WTC11 (cell line): Measurements from ENCODE around the gene FARSA. TPM values are rescaled to one million over a fixed set of nuclear protein-coding genes. Genes with fewer than 3 reads are reported as not detected.

ENCODE experiments used
- ATAC-seq: fragments of 200-7000 bp; cut with Tn5 transposase; 2 replicates; pipeline ENCODE4 v1.10.0; 2021; ENCODE audit warnings: mild to moderate bottlenecking, moderate library complexity
- CTCF ChIA-PET: fragments of 300-600 bp; sonication (Branson Sonifier 250); formaldehyde crosslinking; loops from one replicate; lab custom pipeline; 2021; ENCODE audit warnings: antibody characterized with exemption; lab: Charles Lee
- POLR2A ChIA-PET: fragments of 350-600 bp; sonication (Branson Sonifier 250); formaldehyde crosslinking; loops from one replicate; lab custom pipeline; 2021; ENCODE audit warnings: antibody characterized with exemption; lab: Charles Lee
- DNase-seq: peaks from one replicate; pipeline ENCODE4 v3.0.0; 2021; ENCODE audit warnings: low spot score
- H3K27ac Mint-ChIP-seq: 2 replicates; pipeline ENCODE4 v1.8.0; 2021; ENCODE audit warnings: mixed read lengths
- H3K27me3 Mint-ChIP-seq: 2 replicates; pipeline ENCODE4 v1.8.0; 2021; ENCODE audit warnings: low read depth, mild to moderate bottlenecking, moderate library complexity, mixed read lengths
- H3K36me3 Mint-ChIP-seq: 2 replicates; pipeline ENCODE4 v1.8.0; 2021; ENCODE audit warnings: mixed read lengths
- H3K4me1 Mint-ChIP-seq: 2 replicates; pipeline ENCODE4 v1.8.0; 2022; ENCODE audit warnings: mixed read lengths
- H3K4me3 Mint-ChIP-seq: 2 replicates; pipeline ENCODE4 v1.8.0; 2021; ENCODE audit warnings: mild to moderate bottlenecking, moderate library complexity, mixed read lengths
- H3K9me3 Mint-ChIP-seq: 2 replicates; pipeline ENCODE4 v1.8.0; 2021; ENCODE audit warnings: mixed read lengths
- AFF4 ChIP-seq: sonication (generic); formaldehyde crosslinking; IDR thresholded peaks from 2 replicates; pipeline ENCODE4 v1.8.1; 2023; ENCODE audit warnings: mild to moderate bottlenecking, missing genetic modification reagents, borderline replicate concordance
- AR ChIP-seq: fragments of 250-450 bp; sonication (Bioruptor Pico); IDR thresholded peaks from 2 replicates; pipeline ENCODE4 v1.9.0; 2021; ENCODE audit warnings: mild to moderate bottlenecking
- ARID4B ChIP-seq: sonication (generic); formaldehyde crosslinking; IDR thresholded peaks from 2 replicates; pipeline ENCODE4 v1.8.0; 2023; ENCODE audit warnings: missing genetic modification reagents, mild to moderate bottlenecking, borderline replicate concordance
- CREM ChIP-seq: sonication (generic); formaldehyde crosslinking; IDR thresholded peaks from 2 replicates; pipeline ENCODE4 v1.8.1; 2022; ENCODE audit warnings: mild to moderate bottlenecking, missing genetic modification reagents, moderate library complexity
- E2F4 ChIP-seq: sonication (generic); formaldehyde crosslinking; IDR thresholded peaks from 2 replicates; pipeline ENCODE4 v1.8.1; 2022; ENCODE audit warnings: low read depth, mild to moderate bottlenecking, moderate library complexity, missing genetic modification reagents, borderline replicate concordance
- ETV6 ChIP-seq: sonication (generic); formaldehyde crosslinking; IDR thresholded peaks from 2 replicates; pipeline ENCODE4 v1.8.1; 2022; ENCODE audit warnings: mild to moderate bottlenecking, missing genetic modification reagents
- FOXK1 ChIP-seq: sonication (generic); formaldehyde crosslinking; IDR thresholded peaks from 2 replicates; pipeline ENCODE4 v1.8.0; 2022; ENCODE audit warnings: mild to moderate bottlenecking, moderate library complexity, missing genetic modification reagents
- HMGXB4 ChIP-seq: sonication (generic); formaldehyde crosslinking; IDR thresholded peaks from 2 replicates; pipeline ENCODE4 v1.8.1; 2023; ENCODE audit warnings: mild to moderate bottlenecking, moderate library complexity, missing genetic modification reagents
- JUN ChIP-seq: sonication (generic); formaldehyde crosslinking; IDR thresholded peaks from 2 replicates; pipeline ENCODE4 v1.8.0; 2023; ENCODE audit warnings: mild to moderate bottlenecking, missing genetic modification reagents
- NFE2L1 ChIP-seq: sonication (generic); formaldehyde crosslinking; IDR thresholded peaks from 2 replicates; pipeline ENCODE4 v1.8.1; 2023; ENCODE audit warnings: missing genetic modification reagents
- ZNF232 ChIP-seq: sonication (generic); formaldehyde crosslinking; IDR thresholded peaks from 2 replicates; pipeline ENCODE4 v1.8.0; 2022; ENCODE audit warnings: mild to moderate bottlenecking, missing genetic modification reagents
- ZNF416 ChIP-seq: fragments of 250-450 bp; sonication (Bioruptor Pico); IDR thresholded peaks from 2 replicates; pipeline ENCODE4 v1.9.0; 2021; ENCODE audit warnings: mild to moderate bottlenecking, inconsistent platforms
- ZNF423 ChIP-seq: fragments of 250-450 bp; sonication (Bioruptor Pico); IDR thresholded peaks from 2 replicates; pipeline ENCODE4 v2.1.2; 2022; ENCODE audit warnings: mild to moderate bottlenecking, moderate library complexity
- ZNF671 ChIP-seq: fragments of 250-450 bp; sonication (Bioruptor Pico); IDR thresholded peaks from 2 replicates; pipeline ENCODE4 v1.8.0; 2021; ENCODE audit warnings: mild to moderate bottlenecking
- total RNA-seq: library from RNA; stranded (reverse); gene quantifications from 3 replicates; pipeline ENCODE4 v1.2.3, GENCODE V29; 2021

The FARSA gene
- total RNA-seq, 1 experiment from 2014 or later = 108 TPM

GRCh38 chr19:12953799-12954611, 20.5 kb upstream of the FARSA start:
- CTCF ChIA-PET = interaction anchor here (0.8 to 5.4 kb wide), 3 partner anchors 11 to 69 kb away, joined by 3 to 57 read pairs (median 5); no protein-coding TSS in a partner anchor
- Mint-ChIP-seq H3K27ac (peak overlapping the region; percentile 98), H3K36me3 (peaks cover 39% of the 10 kb centered on the region)

GRCh38 chr19:12953138-12953798, 19.8 kb upstream of the FARSA start:
- Mint-ChIP-seq H3K36me3 (peaks cover 44% of the 10 kb centered on the region), H3K27me3 (no peaks in the 10 kb centered on the region), H3K4me1 (peaks cover 26% of the 10 kb centered on the region), H3K4me3 (no peak overlapping the region), H3K9me3 (no peaks in the 10 kb centered on the region), H3K27ac (no peak overlapping the region)
- DNase-seq (no peak), ATAC-seq (no peak)
- ChIA-PET CTCF (interaction anchor here (0.8 to 5.4 kb wide), 3 partner anchors 12 to 68 kb away, joined by 3 to 57 read pairs (median 5); no protein-coding TSS in a partner anchor), POLR2A (interaction anchor here (1.7 to 1.9 kb wide), 2 partner anchors 12 to 40 kb away, joined by 4 to 6 read pairs; no protein-coding TSS in a partner anchor)
- TF ChIP-seq JUN (CRISPR knock-in tag) = no peak
- TF ChIP-seq AR = no peak
- TF ChIP-seq ARID4B = no peak

More at GRCh38 chr19:12953799-12954611, 20.5 kb upstream of the FARSA start:
- H3K9me3 Mint-ChIP-seq = no peaks in the 10 kb centered on the region
- POLR2A ChIA-PET = interaction anchor here (1.7 to 2.6 kb wide), 3 partner anchors 8 to 41 kb away, joined by 4 to 10 read pairs (median 6); partner anchors contain the start of gene RAD23A
- TF ChIP-seq ETV6 (CRISPR knock-in tag) (no peak), NFE2L1 (CRISPR knock-in tag) (no peak), FOXK1 (no peak), ZNF423 (CRISPR knock-in tag) (no peak), AFF4 (CRISPR knock-in tag) (no peak), ZNF232 (CRISPR knock-in tag) (no peak), HMGXB4 (CRISPR knock-in tag) (no peak), CREM (CRISPR knock-in tag) (no peak), JUN (CRISPR knock-in tag) (no peak), ZNF416 (no peak), E2F4 (CRISPR knock-in tag) (no peak), ZNF671 (CRISPR knock-in tag) (no peak)
- no peak overlapping the region for H3K4me3 Mint-ChIP-seq
- no peaks in the 10 kb centered on the region for H3K27me3 Mint-ChIP-seq
- DNase-seq (no peak), ATAC-seq (no peak)
- peaks cover 26% of the 10 kb centered on the region for H3K4me1 Mint-ChIP-seq
